ENCODE results near the gene LFNG.
"Not testable (repeated sequence)": the region's sequence is repeated elsewhere in the genome, so short reads cannot be mapped to it uniquely, and the experiment has no call there.

Gene LFNG

DNA sequence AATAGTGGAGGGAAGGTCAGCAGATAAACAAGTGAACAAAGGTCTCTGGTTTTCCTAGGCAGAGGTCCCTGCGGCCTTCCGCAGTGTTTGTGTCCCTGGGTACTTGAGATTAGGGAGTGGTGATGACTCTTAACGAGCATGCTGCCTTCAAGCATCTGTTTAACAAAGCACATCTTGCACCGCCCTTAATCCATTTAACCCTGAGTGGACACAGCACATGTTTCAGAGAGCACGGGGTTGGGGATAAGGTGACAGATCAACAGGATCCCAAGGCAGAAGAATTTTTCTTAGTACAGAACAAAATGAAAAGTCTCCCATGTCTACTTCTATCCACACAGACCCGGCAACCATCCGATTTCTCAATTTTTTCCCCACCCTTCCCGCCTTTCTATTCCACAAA is 14.0 kb downstream of the LFNG start:
- H2BK15ac ChIP-seq (replicated peaks; ENCODE audit: low read depth); H3K56ac ChIP-seq (ENCODE audit: low read length); H3K23ac ChIP-seq (ENCODE audit: low read length); H3K36me3 ChIP-seq (ENCODE audit: control insufficient read depth, insufficient read depth, low read length); H3K27ac ChIP-seq (ENCODE audit: low read depth, low read length); H4K5ac ChIP-seq (ENCODE audit: low read length); H3K79me2 ChIP-seq (ENCODE audit: control insufficient read depth, insufficient read depth, low read length); H3K9ac ChIP-seq (ENCODE audit: low read length); H3K4me2 ChIP-seq (ENCODE audit: low read length); H3K4ac ChIP-seq (ENCODE audit: low read depth, low read length); H3K4me3 ChIP-seq (ENCODE audit: low read length); H3K4me1 ChIP-seq (ENCODE audit: control insufficient read depth, low read depth, low read length); H4K8ac ChIP-seq (ENCODE audit: low read depth, low read length); H3K79me1 ChIP-seq (ENCODE audit: low read length); DNase-seq; H3K27me3 ChIP-seq (ENCODE audit: insufficient read depth, low read length, poor library complexity); H3K18ac ChIP-seq (ENCODE audit: low read length); H2AK5ac ChIP-seq (ENCODE audit: low read length); H2BK5ac ChIP-seq (ENCODE audit: low read length); H2BK120ac ChIP-seq (ENCODE audit: low read depth, low read length): not testable (repeated sequence)
- WGBS (ENCODE audit: extremely low coverage, insufficient coverage, low lambda C conversion rate) = no CpG with 5 or more reads among the region's 8 CpGs

DNA sequence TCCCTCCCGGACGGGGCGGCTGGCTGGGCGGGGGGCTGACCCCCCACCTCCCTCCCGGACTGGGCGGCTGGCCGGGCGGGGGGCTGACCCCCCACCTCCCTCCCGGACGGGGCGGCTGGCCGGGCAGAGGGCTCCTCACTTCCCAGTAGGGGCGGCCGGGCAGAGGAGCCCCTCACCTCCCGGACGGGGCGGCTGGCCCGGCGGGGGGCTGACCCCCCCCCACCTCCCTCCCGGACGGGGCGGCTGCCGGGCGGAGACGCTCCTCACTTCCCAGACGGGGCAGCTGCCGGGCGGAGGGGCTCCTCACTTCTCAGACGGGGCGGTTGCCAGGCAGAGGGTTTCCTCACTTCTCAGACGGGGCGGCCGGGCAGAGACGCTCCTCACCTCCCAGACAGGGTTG is 14.6 kb downstream of the LFNG start:
- H3K4ac ChIP-seq (ENCODE audit: low read depth, low read length); DNase-seq; H2BK120ac ChIP-seq (ENCODE audit: low read depth, low read length); H3K79me1 ChIP-seq (ENCODE audit: low read length); H2AK5ac ChIP-seq (ENCODE audit: low read length); H3K56ac ChIP-seq (ENCODE audit: low read length); H2BK15ac ChIP-seq (replicated peaks; ENCODE audit: low read depth); H3K4me1 ChIP-seq (ENCODE audit: control insufficient read depth, low read depth, low read length); H3K79me2 ChIP-seq (ENCODE audit: control insufficient read depth, insufficient read depth, low read length); H4K5ac ChIP-seq (ENCODE audit: low read length); H3K4me3 ChIP-seq (ENCODE audit: low read length); H3K4me2 ChIP-seq (ENCODE audit: low read length); H3K27ac ChIP-seq (ENCODE audit: low read depth, low read length); H3K36me3 ChIP-seq (ENCODE audit: control insufficient read depth, insufficient read depth, low read length); H4K8ac ChIP-seq (ENCODE audit: low read depth, low read length); H2BK5ac ChIP-seq (ENCODE audit: low read length); H3K23ac ChIP-seq (ENCODE audit: low read length); H3K9ac ChIP-seq (ENCODE audit: low read length); H3K27me3 ChIP-seq (ENCODE audit: insufficient read depth, low read length, poor library complexity); H3K18ac ChIP-seq (ENCODE audit: low read length): not testable (repeated sequence)
- WGBS (ENCODE audit: extremely low coverage, insufficient coverage, low lambda C conversion rate) = no CpG with 5 or more reads among the region's 34 CpGs

DNA sequence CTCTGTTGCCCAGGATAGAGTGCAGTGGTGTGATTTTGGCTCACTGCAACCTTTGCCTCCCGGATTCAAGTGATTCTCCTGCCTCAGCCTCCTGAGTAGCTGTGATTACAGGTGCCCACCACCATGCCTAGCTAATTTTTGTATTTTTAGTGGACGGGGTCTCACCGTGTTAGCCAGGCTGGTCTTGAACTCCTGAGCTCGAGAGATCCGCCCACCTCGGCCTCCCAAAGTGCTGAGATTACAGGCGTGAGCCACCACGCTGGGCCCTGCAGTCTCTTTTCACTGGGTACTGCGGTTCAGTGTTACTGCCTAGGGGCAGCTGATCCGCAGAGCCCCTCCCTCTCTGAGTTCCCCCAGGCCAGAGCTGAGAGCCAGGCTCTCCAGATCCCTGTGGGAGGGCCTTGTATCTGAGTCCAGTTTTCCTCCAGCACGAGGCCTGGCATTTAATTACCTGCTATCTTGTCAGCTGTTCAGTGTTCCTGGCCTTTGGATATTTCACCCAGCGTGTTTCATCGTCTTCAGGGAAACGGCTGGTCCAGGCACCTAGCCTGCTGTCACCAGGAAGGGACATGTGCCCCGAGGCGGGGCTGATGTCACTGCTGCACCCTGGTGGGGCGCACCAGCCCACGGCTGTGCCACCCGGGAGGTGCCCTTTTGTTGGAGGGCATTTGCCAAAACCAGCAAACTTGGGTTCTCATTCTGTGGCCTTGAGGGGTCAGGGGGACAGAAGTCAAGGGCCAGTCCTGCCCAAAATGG is 16.5 kb downstream of the LFNG start:
- DNase-seq; H3K4ac ChIP-seq (ENCODE audit: low read depth, low read length); H2BK120ac ChIP-seq (ENCODE audit: low read depth, low read length); H3K27me3 ChIP-seq (ENCODE audit: insufficient read depth, low read length, poor library complexity); H3K56ac ChIP-seq (ENCODE audit: low read length); H4K8ac ChIP-seq (ENCODE audit: low read depth, low read length); H3K9ac ChIP-seq (ENCODE audit: low read length); H3K4me2 ChIP-seq (ENCODE audit: low read length); H3K4me3 ChIP-seq (ENCODE audit: low read length); H3K4me1 ChIP-seq (ENCODE audit: control insufficient read depth, low read depth, low read length); H3K36me3 ChIP-seq (ENCODE audit: control insufficient read depth, insufficient read depth, low read length); H2BK5ac ChIP-seq (ENCODE audit: low read length); H3K27ac ChIP-seq (ENCODE audit: low read depth, low read length); H3K79me2 ChIP-seq (ENCODE audit: control insufficient read depth, insufficient read depth, low read length); H2BK15ac ChIP-seq (replicated peaks; ENCODE audit: low read depth); H4K5ac ChIP-seq (ENCODE audit: low read length); H3K79me1 ChIP-seq (ENCODE audit: low read length); H3K18ac ChIP-seq (ENCODE audit: low read length); H2AK5ac ChIP-seq (ENCODE audit: low read length); H3K23ac ChIP-seq (ENCODE audit: low read length): not testable (repeated sequence)
- WGBS (ENCODE audit: extremely low coverage, insufficient coverage, low lambda C conversion rate) = no CpG with 5 or more reads among the region's 19 CpGs

DNA sequence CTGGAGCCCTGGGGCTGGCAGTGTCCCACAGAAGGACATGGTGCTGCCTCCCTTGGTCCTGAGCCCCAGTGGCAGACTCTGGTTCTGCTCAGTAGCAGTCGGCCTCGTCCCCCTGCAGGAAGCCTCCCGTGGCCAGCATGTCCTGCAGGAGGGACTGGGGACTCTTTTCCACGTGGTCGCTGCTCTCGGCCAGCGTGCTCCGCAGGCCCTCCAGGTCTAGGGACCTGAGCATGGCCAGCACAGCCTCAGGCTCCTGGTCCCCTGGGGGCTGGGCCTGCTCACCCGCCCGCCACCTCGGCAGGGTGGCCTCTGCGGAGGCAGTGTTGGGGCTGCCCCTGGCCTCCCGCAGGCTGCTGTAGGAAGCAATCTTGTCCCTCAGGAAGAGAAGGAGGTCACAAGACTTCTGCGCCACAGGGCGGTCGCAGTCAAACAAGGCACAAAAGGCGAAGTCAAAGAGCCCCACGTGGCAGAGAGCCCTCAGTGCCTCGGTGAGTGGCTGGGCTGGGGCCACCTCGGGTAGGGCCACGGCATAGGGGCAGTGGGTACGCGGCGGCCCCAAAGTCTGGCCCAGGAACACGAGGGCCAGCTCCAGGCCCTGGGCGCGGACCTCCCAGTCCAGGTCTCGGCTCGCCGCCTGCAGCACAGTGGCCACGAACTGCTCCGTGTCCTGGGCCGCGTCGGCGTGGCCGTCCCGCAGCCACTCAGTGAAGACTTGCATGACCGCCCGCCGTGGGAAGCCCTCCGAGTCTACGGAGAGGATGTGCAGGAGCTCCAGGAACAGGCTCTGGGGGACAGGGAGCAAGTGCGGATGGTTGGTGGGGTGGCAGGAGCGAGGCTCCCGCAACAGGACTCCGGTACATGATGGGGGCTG is 18.6 kb downstream of the LFNG start:
- Histone ChIP-seq H3K9ac (ENCODE audit: low read length) (no peak overlapping the region), H4K8ac (ENCODE audit: low read depth, low read length) (no peak overlapping the region), H3K18ac (ENCODE audit: low read length) (no peak overlapping the region), H3K4me3 (ENCODE audit: low read length) (no peak overlapping the region), H2BK5ac (ENCODE audit: low read length) (no peak overlapping the region), H3K4me2 (ENCODE audit: low read length) (no peak overlapping the region), H3K4ac (ENCODE audit: low read depth, low read length) (no peak overlapping the region), H3K23ac (ENCODE audit: low read length) (no peak overlapping the region), H3K79me2 (ENCODE audit: control insufficient read depth, insufficient read depth, low read length) (no peaks in the 10 kb centered on the region), H2BK120ac (ENCODE audit: low read depth, low read length) (no peak overlapping the region), H2AK5ac (ENCODE audit: low read length) (no peak overlapping the region), H3K36me3 (ENCODE audit: control insufficient read depth, insufficient read depth, low read length) (peaks cover 7% of the 10 kb centered on the region), H4K5ac (ENCODE audit: low read length) (no peak overlapping the region), H3K56ac (ENCODE audit: low read length) (no peak overlapping the region), H3K27ac (ENCODE audit: low read depth, low read length) (no peak overlapping the region), H2BK15ac (replicated peaks; ENCODE audit: low read depth) (no peak overlapping the region), H3K79me1 (ENCODE audit: low read length) (no peaks in the 10 kb centered on the region), H3K4me1 (ENCODE audit: control insufficient read depth, low read depth, low read length) (no peaks in the 10 kb centered on the region), H3K27me3 (ENCODE audit: insufficient read depth, low read length, poor library complexity) (no peaks in the 10 kb centered on the region)
- no peak for DNase-seq
- no CpG with 5 or more reads among the region's 47 CpGs for WGBS (ENCODE audit: extremely low coverage, insufficient coverage, low lambda C conversion rate)

DNA sequence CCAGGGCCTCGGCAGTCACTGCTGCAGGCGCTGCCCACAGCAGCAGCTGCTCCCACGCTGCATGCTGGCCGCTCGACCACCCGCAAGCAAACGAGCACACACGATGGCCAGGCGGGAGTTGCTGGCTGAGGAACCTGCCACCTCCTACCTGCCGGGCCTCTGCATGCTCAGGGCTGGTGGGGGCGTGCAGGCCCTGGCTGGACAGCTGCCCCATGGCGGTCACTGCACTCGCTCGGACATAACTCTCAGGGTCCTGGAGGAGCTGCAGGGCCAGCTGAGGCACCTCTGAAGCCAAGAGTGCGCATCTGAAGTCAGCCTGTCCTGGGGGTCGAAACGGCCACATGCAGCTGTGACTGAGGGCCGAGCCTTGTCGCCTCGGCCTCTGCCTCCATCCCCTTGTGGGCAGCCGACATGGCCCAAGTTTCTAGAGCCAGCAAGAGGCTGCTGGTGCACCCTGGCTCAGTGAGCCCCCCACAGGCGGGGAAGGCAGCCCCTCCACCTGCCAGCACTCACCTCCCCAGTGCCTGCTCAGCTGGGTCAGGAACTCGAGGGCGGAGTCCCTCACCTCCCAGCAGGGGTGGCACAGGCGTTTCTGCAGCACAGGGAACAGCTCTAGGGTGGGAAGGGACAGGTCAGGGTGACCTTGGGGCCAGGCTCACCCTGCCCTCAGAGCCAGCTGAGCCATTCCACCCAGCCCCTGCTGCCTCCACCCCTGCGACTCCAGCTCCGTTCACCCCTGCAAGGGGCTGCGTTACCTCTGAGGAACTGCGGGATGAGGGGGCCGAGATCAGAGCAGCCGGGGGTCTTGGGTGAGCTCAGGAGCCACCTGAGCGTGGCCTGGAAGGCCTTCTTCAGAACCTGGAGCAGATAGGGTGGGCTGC is 19.7 kb downstream of the LFNG start:
- no peak overlapping the region for H3K9ac ChIP-seq (ENCODE audit: low read length)
- H2BK5ac ChIP-seq (ENCODE audit: low read length) = no peak overlapping the region
- H3K36me3 ChIP-seq (ENCODE audit: control insufficient read depth, insufficient read depth, low read length) = peaks cover 7% of the 10 kb centered on the region
- H3K4me1 ChIP-seq (ENCODE audit: control insufficient read depth, low read depth, low read length) = no peaks in the 10 kb centered on the region
- H3K79me1 ChIP-seq (ENCODE audit: low read length) = no peaks in the 10 kb centered on the region
- no peak overlapping the region for H2BK15ac ChIP-seq (replicated peaks; ENCODE audit: low read depth)
- no peak overlapping the region for H2AK5ac ChIP-seq (ENCODE audit: low read length)
- H3K4ac ChIP-seq (ENCODE audit: low read depth, low read length) = no peak overlapping the region
- no peak overlapping the region for H3K4me2 ChIP-seq (ENCODE audit: low read length)
- H4K5ac ChIP-seq (ENCODE audit: low read length) = no peak overlapping the region
- H3K27me3 ChIP-seq (ENCODE audit: insufficient read depth, low read length, poor library complexity) = no peaks in the 10 kb centered on the region
- WGBS (ENCODE audit: extremely low coverage, insufficient coverage, low lambda C conversion rate) = no CpG with 5 or more reads among the region's 32 CpGs
- no peak overlapping the region for H3K18ac ChIP-seq (ENCODE audit: low read length)
- H2BK120ac ChIP-seq (ENCODE audit: low read depth, low read length) = no peak overlapping the region
- H3K27ac ChIP-seq (ENCODE audit: low read depth, low read length) = no peak overlapping the region
- H4K8ac ChIP-seq (ENCODE audit: low read depth, low read length) = no peak overlapping the region
- H3K23ac ChIP-seq (ENCODE audit: low read length) = no peak overlapping the region
- H3K4me3 ChIP-seq (ENCODE audit: low read length) = no peak overlapping the region
- no peaks in the 10 kb centered on the region for H3K79me2 ChIP-seq (ENCODE audit: control insufficient read depth, insufficient read depth, low read length)
- H3K56ac ChIP-seq (ENCODE audit: low read length) = no peak overlapping the region
- no peak for DNase-seq
